DOHH2 (cell line): ENCODE results near the gene CDSN.

ENCODE experiments used
- H3F3A ChIP-seq: fragments of 200-600 bp; sonication (generic), shearing (Covaris generic); 2 replicates; pipeline ENCODE4 v1.6.0; 2016; ENCODE audit warnings: antibody characterized with exemption, mild to moderate bottlenecking; ENCODE audit not compliant: control insufficient read depth, insufficient read depth
- H3K27ac ChIP-seq: fragments of 200-600 bp; sonication (generic); 2 replicates; pipeline ENCODE4 v1.5.1; 2014; ENCODE audit warnings: low read depth, mild to moderate bottlenecking, low read length, moderate library complexity
- H3K27me3 ChIP-seq: fragments of 200-600 bp; sonication (generic); 2 replicates; pipeline ENCODE4 v1.6.1; 2014; ENCODE audit warnings: mild to moderate bottlenecking, low read length, mixed read lengths; ENCODE audit not compliant: control insufficient read depth
- H3K36me3 ChIP-seq: fragments of 200-600 bp; sonication (generic); 2 replicates; pipeline ENCODE4 v1.6.1; 2014; ENCODE audit warnings: mild to moderate bottlenecking, low read length, moderate library complexity, mixed read lengths; ENCODE audit not compliant: control insufficient read depth
- H3K4me1 ChIP-seq: fragments of 200-600 bp; sonication (generic); 2 replicates; pipeline ENCODE4 v1.6.1; 2014; ENCODE audit warnings: mild to moderate bottlenecking, low read length, mixed read lengths; ENCODE audit not compliant: control insufficient read depth
- H3K4me2 ChIP-seq: fragments of 200-600 bp; sonication (generic); 2 replicates; pipeline ENCODE4 v1.6.0; 2014; ENCODE audit warnings: mild to moderate bottlenecking, low read length, moderate library complexity
- H3K4me3 ChIP-seq: fragments of 200-600 bp; sonication (generic); 2 replicates; pipeline ENCODE4 v1.5.1; 2014; ENCODE audit warnings: mild to moderate bottlenecking, low read length, mixed read lengths
- H3K79me2 ChIP-seq: fragments of 200-600 bp; sonication (generic); 2 replicates; pipeline ENCODE4 v1.6.1; 2014; ENCODE audit warnings: mild to moderate bottlenecking, low read length, mixed read lengths; ENCODE audit not compliant: control insufficient read depth
- H3K9me2 ChIP-seq: fragments of 200-600 bp; sonication (generic); replicated peaks from 2 replicates; pipeline ENCODE4 v1.6.1; 2014; ENCODE audit warnings: mild to moderate bottlenecking, low read length, mixed read lengths; ENCODE audit not compliant: control insufficient read depth
- H3K9me3 ChIP-seq: fragments of 200-600 bp; sonication (generic); 2 replicates; pipeline ENCODE4 v1.6.1; 2014; ENCODE audit warnings: antibody characterized with exemption, low read length, mixed read lengths; ENCODE audit not compliant: control insufficient read depth, insufficient read depth
- H4K20me1 ChIP-seq: fragments of 200-600 bp; sonication (generic); 2 replicates; pipeline ENCODE4 v1.6.0; 2014; ENCODE audit warnings: low read depth, mild to moderate bottlenecking, antibody characterized with exemption, low read length, moderate library complexity; ENCODE audit not compliant: control insufficient read depth, insufficient read depth
- CTCF ChIP-seq: fragments of 200-600 bp; sonication (generic); IDR thresholded peaks from one replicate; pipeline ENCODE4 v1.5.1; 2014; ENCODE audit warnings: antibody characterized with exemption, mild to moderate bottlenecking, low read depth, low read length; ENCODE audit not compliant: poor library complexity, severe bottlenecking
- EZH2phosphoT487 ChIP-seq: fragments of 200-600 bp; sonication (generic); IDR thresholded peaks from 2 replicates; pipeline ENCODE4 v1.6.1; 2017; ENCODE audit warnings: borderline replicate concordance, mild to moderate bottlenecking, antibody characterized with exemption, low read length, moderate library complexity, mixed read lengths

Gene CDSN

DNA sequence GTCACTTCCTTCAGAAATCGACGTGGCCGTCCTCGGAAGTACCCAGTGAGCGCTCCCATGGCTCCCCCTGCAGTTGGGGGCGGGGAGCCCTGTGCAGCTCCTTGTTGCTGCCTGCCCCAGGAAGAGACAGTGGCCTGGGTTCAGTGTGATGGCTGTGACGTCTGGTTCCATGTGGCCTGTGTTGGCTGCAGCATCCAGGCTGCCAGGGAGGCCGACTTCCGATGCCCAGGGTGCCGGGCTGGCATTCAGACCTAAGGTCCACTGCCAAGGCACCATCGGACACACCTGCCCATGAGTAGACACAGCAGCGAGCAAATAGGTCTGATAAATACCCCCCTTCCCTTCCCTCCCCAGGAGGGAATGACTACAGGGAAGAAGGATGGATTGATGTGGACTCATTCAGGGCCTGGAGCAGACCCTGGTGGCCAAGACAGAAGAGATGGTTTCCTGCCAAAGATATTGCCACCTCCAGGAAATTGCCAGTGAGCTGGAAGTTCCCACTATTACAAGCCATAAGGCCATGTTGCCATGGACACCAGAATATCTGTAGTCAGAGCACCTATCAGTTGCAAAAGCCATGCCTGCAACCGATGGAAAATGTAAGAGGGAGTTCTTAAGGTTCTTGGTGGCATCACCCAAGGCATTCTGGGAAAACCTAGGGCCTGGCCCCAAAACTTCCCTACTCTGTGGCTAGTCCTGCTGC, 42.4 kb upstream of the CDSN start:
- H3K4me1 ChIP-seq: peaks cover 38% of the 10 kb centered on the region
- H3K9me3 ChIP-seq: no peaks in the 10 kb centered on the region
- H3K36me3 ChIP-seq: peaks cover 50% of the 10 kb centered on the region
- H3K27ac ChIP-seq: no peak overlapping the region
- 0 out of 2 replicates have a peak, but pooled peaks cover 2% of the 10 kb centered on the region for H3F3A ChIP-seq
- H3K9me2 ChIP-seq: no peaks in the 10 kb centered on the region
- TF ChIP-seq CTCF (no peak), EZH2phosphoT487 (no peak)
- H3K4me3 ChIP-seq: no peak overlapping the region
- no peak overlapping the region for H3K4me2 ChIP-seq
- no peaks in the 10 kb centered on the region for H3K27me3 ChIP-seq
- peaks cover 37% of the 10 kb centered on the region for H3K79me2 ChIP-seq
- 0 out of 2 replicates have a peak, but pooled peaks cover 5% of the 10 kb centered on the region for H4K20me1 ChIP-seq

- Histone ChIP-seq H4K20me1 (0 out of 2 replicates have a peak, but pooled peaks cover 5% of the 10 kb centered on the region), H3F3A (0 out of 2 replicates have a peak, but pooled peaks cover 2% of the 10 kb centered on the region), H3K4me3 (no peak overlapping the region), H3K27ac (no peak overlapping the region), H3K4me1 (peaks cover 48% of the 10 kb centered on the region), H3K79me2 (peaks cover 47% of the 10 kb centered on the region), H3K36me3 (peaks cover 54% of the 10 kb centered on the region), H3K4me2 (no peak overlapping the region), H3K27me3 (no peaks in the 10 kb centered on the region), H3K9me3 (no peaks in the 10 kb centered on the region), H3K9me2 (no peaks in the 10 kb centered on the region)
- no peak for TF ChIP-seq CTCF
- TF ChIP-seq EZH2phosphoT487: no peak
Observed at GRCh38 chr6:31161216-31162126, 41.2 kb upstream of the CDSN start.

GRCh38 chr6:31158863-31159855, 38.9 kb upstream of the CDSN start:
- Histone ChIP-seq H3K9me3 (no peaks in the 10 kb centered on the region), H3K4me3 (peak overlapping the region; percentile 92), H3K4me2 (peak overlapping the region; percentile 92), H3K27ac (peak overlapping the region; percentile 64), H3K79me2 (peaks cover 48% of the 10 kb centered on the region), H3K9me2 (no peaks in the 10 kb centered on the region), H4K20me1 (0 out of 2 replicates have a peak, but pooled peaks cover 5% of the 10 kb centered on the region), H3K36me3 (peaks cover 64% of the 10 kb centered on the region), H3K4me1 (peaks cover 39% of the 10 kb centered on the region), H3K27me3 (no peaks in the 10 kb centered on the region), H3F3A (0 out of 2 replicates have a peak, but pooled peaks cover 2% of the 10 kb centered on the region)
- no peak for TF ChIP-seq EZH2phosphoT487
- peak; percentile 51 for TF ChIP-seq CTCF
